ENCODE data around the gene ARHGAP26. TPM values are rescaled to one million over a fixed set of nuclear protein-coding genes. Genes with fewer than 3 reads are reported as not detected.

Gene ARHGAP26
- total RNA-seq, 1 experiment from 2014 or later, result 54.3 TPM

DNA sequence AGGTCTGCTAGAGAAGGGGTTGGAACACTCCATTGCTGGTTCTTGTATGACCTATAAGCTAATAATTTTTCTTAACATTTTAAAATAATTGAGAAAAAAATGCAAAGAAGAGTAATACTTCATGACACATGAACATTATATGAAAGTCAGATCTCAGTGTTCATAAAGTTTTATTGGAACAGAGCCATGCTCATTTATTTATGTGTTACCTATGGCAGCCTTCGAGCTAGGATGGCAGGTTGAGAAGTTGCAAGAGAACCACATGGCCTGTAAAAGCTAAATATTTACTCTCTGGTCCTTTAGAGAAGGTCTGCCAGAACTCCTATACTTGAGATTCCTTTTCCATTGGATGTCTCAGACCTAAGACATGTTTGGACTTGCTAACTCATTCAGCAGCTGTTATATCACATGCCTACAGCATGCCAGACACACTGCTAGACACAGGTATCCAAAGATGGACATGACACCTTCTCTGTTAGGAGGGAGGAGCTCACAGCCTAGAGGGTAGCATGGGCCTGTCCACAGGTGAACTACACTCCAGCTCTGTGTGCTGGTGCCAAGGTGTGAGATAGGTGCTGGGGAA is 304.3 kb downstream of the ARHGAP26 start:
- intact Hi-C loops (cut with micrococcal nuclease), result no loop called here

DNA sequence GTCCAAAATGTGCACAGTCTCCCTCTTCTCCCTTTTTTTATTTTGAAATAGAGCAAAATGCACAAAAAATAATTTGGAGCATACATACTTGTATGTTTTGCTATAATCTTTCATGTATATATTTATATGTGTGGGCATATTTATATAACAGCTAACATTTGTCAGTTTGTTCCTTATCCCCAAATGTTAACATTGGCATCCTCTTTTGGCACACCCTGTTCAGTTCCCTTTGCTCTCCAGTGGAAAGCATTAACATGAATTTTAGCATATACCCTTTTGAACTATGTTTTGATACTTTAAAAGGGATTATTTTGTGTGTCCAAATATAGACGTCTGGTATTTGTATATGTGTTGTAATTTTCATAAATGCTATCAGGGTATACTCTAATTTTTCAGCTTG is 306.2 kb downstream of the ARHGAP26 start:
- POLR2A ChIA-PET, result interaction anchor here (0.5 to 4.4 kb wide), 7 partner anchors 8 to 324 kb away, joined by 3 to 44 read pairs (median 5); no protein-coding TSS in a partner anchor
- Mint-ChIP-seq H3K36me3 (ENCODE audit: insufficient read depth, unreplicated experiment) (peaks cover 5% of the 10 kb centered on the region), H3K9me3 (ENCODE audit: unreplicated experiment) (peaks cover 20% of the 10 kb centered on the region), H3K27ac (ENCODE audit: low read depth, unreplicated experiment) (no peak overlapping the region), H3K4me3 (ENCODE audit: unreplicated experiment) (no peak overlapping the region), H3K27me3 (ENCODE audit: insufficient read depth, unreplicated experiment) (no peaks in the 10 kb centered on the region), H3K4me1 (ENCODE audit: insufficient read depth, unreplicated experiment) (peaks cover 16% of the 10 kb centered on the region)
- intact Hi-C loops (cut with micrococcal nuclease), result no loop called here
- DNase-seq (ENCODE audit: unreplicated experiment), result no peak
- CTCF ChIA-PET, result interaction anchor here (2.0 kb wide), 1 partner anchor 10 kb away, joined by 6 read pairs; no protein-coding TSS in a partner anchor
- TF ChIP-seq, protein P1, sequence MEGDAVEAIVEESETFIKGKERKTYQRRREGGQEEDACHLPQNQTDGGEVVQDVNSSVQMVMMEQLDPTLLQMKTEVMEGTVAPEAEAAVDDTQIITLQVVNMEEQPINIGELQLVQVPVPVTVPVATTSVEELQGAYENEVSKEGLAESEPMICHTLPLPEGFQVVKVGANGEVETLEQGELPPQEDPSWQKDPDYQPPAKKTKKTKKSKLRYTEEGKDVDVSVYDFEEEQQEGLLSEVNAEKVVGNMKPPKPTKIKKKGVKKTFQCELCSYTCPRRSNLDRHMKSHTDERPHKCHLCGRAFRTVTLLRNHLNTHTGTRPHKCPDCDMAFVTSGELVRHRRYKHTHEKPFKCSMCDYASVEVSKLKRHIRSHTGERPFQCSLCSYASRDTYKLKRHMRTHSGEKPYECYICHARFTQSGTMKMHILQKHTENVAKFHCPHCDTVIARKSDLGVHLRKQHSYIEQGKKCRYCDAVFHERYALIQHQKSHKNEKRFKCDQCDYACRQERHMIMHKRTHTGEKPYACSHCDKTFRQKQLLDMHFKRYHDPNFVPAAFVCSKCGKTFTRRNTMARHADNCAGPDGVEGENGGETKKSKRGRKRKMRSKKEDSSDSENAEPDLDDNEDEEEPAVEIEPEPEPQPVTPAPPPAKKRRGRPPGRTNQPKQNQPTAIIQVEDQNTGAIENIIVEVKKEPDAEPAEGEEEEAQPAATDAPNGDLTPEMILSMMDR (IDR thresholded peaks at IDR 0.05; ENCODE audit: unreplicated experiment), result no peak
- no TSS peak for BruUV-seq (replicated peaks)

More for the DNA sequence above, 304.3 kb downstream of the ARHGAP26 start:
- BruUV-seq (replicated peaks), result no TSS peak
- no peak overlapping the region for H3K4me3 Mint-ChIP-seq (ENCODE audit: unreplicated experiment)
- TF ChIP-seq, protein P1 (IDR thresholded peaks at IDR 0.05; ENCODE audit: unreplicated experiment), result no peak
- CTCF ChIA-PET, result interaction anchor here (0.5 to 2.0 kb wide), 7 partner anchors 8 to 220 kb away, joined by 3 to 7 read pairs (median 4); no protein-coding TSS in a partner anchor
- H3K9me3 Mint-ChIP-seq (ENCODE audit: unreplicated experiment), result peaks cover 20% of the 10 kb centered on the region
- H3K27ac Mint-ChIP-seq (ENCODE audit: low read depth, unreplicated experiment), result peak overlapping the region; percentile 11
- POLR2A ChIA-PET, result interaction anchor here (0.6 to 4.4 kb wide), 9 partner anchors 10 to 421 kb away, joined by 3 to 44 read pairs (median 4); no protein-coding TSS in a partner anchor
- peaks cover 5% of the 10 kb centered on the region for H3K36me3 Mint-ChIP-seq (ENCODE audit: insufficient read depth, unreplicated experiment)
- peak; percentile 56 for DNase-seq (ENCODE audit: unreplicated experiment)
- H3K4me1 Mint-ChIP-seq (ENCODE audit: insufficient read depth, unreplicated experiment), result peaks cover 8% of the 10 kb centered on the region
- H3K27me3 Mint-ChIP-seq (ENCODE audit: insufficient read depth, unreplicated experiment), result no peaks in the 10 kb centered on the region

GRCh38 chr5:143077453-143078103 is 307.4 kb downstream of the ARHGAP26 start:
- TF ChIP-seq, protein P1 (IDR thresholded peaks at IDR 0.05; ENCODE audit: unreplicated experiment), result no peak
- no peak overlapping the region for H3K27ac Mint-ChIP-seq (ENCODE audit: low read depth, unreplicated experiment)
- peaks cover 10% of the 10 kb centered on the region for H3K9me3 Mint-ChIP-seq (ENCODE audit: unreplicated experiment)
- ChIA-PET POLR2A (no interaction called here), CTCF (no interaction called here)
- intact Hi-C loops (cut with micrococcal nuclease), result no loop called here
- H3K36me3 Mint-ChIP-seq (ENCODE audit: insufficient read depth, unreplicated experiment), result peaks cover 1% of the 10 kb centered on the region
- no TSS peak for BruUV-seq (replicated peaks)
- H3K27me3 Mint-ChIP-seq (ENCODE audit: insufficient read depth, unreplicated experiment), result no peaks in the 10 kb centered on the region
- peaks cover 16% of the 10 kb centered on the region for H3K4me1 Mint-ChIP-seq (ENCODE audit: insufficient read depth, unreplicated experiment)
- H3K4me3 Mint-ChIP-seq (ENCODE audit: unreplicated experiment), result no peak overlapping the region
- DNase-seq (ENCODE audit: unreplicated experiment), result no peak

DNA sequence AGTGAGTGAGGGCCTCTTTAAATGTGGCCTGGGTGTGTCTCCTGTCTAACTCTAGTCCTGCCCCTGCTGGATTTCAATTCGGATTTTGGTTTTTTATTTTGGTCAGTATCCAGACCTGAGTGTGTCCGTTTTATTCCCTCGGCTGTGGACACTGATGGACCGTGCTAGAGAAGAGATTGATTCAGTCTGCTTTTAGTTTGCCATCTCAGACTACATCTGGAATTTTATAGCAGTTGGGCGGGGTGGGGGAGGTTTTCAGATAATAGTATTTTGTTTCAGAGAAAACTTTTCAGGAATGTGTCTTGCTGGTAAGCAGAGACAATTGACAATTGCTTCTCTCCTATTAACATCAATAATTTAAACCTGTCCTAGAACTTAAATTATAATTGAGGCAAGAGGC is 308.1 kb downstream of the ARHGAP26 start:
- no peaks in the 10 kb centered on the region for H3K27me3 Mint-ChIP-seq (ENCODE audit: insufficient read depth, unreplicated experiment)
- DNase-seq (ENCODE audit: unreplicated experiment), result no peak
- peaks cover 7% of the 10 kb centered on the region for H3K9me3 Mint-ChIP-seq (ENCODE audit: unreplicated experiment)
- H3K27ac Mint-ChIP-seq (ENCODE audit: low read depth, unreplicated experiment), result no peak overlapping the region
- TF ChIP-seq, protein P1 (IDR thresholded peaks at IDR 0.05; ENCODE audit: unreplicated experiment), result no peak
- H3K4me3 Mint-ChIP-seq (ENCODE audit: unreplicated experiment), result no peak overlapping the region
- H3K36me3 Mint-ChIP-seq (ENCODE audit: insufficient read depth, unreplicated experiment), result no peaks in the 10 kb centered on the region
- ChIA-PET CTCF (interaction anchor here (1.3 kb wide), 1 partner anchor 40 kb away, joined by 4 read pairs; no protein-coding TSS in a partner anchor), POLR2A (interaction anchor here (2.3 kb wide), 1 partner anchor 14 kb away, joined by 10 read pairs; no protein-coding TSS in a partner anchor)
- no TSS peak for BruUV-seq (replicated peaks)
- peaks cover 16% of the 10 kb centered on the region for H3K4me1 Mint-ChIP-seq (ENCODE audit: insufficient read depth, unreplicated experiment)
- intact Hi-C loops (cut with micrococcal nuclease), result no loop called here

Data from MCF 10A (cell line).